A204.1 (cell line): ENCODE data around the gene RPL34.
A peak's percentile ranks its signal among the peaks of the same experiment; 100 is the strongest.
"Not testable (repeated sequence)": the region's sequence is repeated elsewhere in the genome, so short reads cannot be mapped to it uniquely, and the experiment has no call there.

Experiments
- FAIRE-seq: peaks from 2 replicates; lab custom pipeline; 2012; peaks lifted over from hg19 to GRCh38; lab: Jason Lieb, UNC

The RPL34 gene

GRCh38 chr4:108620101-108620932 lies at the start of gene RPL34:
Gene RPL34 (plus strand): TSS chr4:108620576. CDS start chr4:108621960, 1,384 bp downstream.
- peak; percentile 98 for FAIRE-seq

- no peak for FAIRE-seq
Observed at GRCh38 chr4:108570993-108571569, 49.3 kb upstream of the RPL34 start.

GRCh38 chr4:108574402-108574801 lies 46.0 kb upstream of the RPL34 start:
- FAIRE-seq, result no peak

GRCh38 chr4:108581083-108581482 lies 39.3 kb upstream of the RPL34 start:
- no peak for FAIRE-seq

GRCh38 chr4:108586778-108587177 lies 33.6 kb upstream of the RPL34 start:
- no peak for FAIRE-seq

- no peak for FAIRE-seq
Observed at GRCh38 chr4:108588878-108589277, 31.5 kb upstream of the RPL34 start.

GRCh38 chr4:108589961-108590360 lies 30.4 kb upstream of the RPL34 start:
- no peak for FAIRE-seq

- no peak for FAIRE-seq
Observed at GRCh38 chr4:108590776-108591175, 29.6 kb upstream of the RPL34 start.

GRCh38 chr4:108592674-108592986 lies 27.7 kb upstream of the RPL34 start:
- no peak for FAIRE-seq

GRCh38 chr4:108594296-108594695 lies 26.1 kb upstream of the RPL34 start:
- FAIRE-seq, result not testable (repeated sequence)

GRCh38 chr4:108596344-108596743 lies 24.0 kb upstream of the RPL34 start:
- FAIRE-seq, result no peak

- no peak for FAIRE-seq
Observed at GRCh38 chr4:108601106-108601505, 19.3 kb upstream of the RPL34 start.

GRCh38 chr4:108601532-108601931 lies 18.8 kb upstream of the RPL34 start:
- FAIRE-seq, result no peak

GRCh38 chr4:108602163-108602562 lies 18.2 kb upstream of the RPL34 start:
- FAIRE-seq, result no peak

- no peak for FAIRE-seq
Observed at GRCh38 chr4:108607079-108607815, 13.1 kb upstream of the RPL34 start.

GRCh38 chr4:108611365-108611764 lies 9.0 kb upstream of the RPL34 start:
- FAIRE-seq, result no peak

GRCh38 chr4:108612365-108612764 lies 8.0 kb upstream of the RPL34 start:
- no peak for FAIRE-seq

- FAIRE-seq, result no peak
Observed at GRCh38 chr4:108619372-108620100, 840 bp upstream of the RPL34 start.

GRCh38 chr4:108620933-108621905 lies 843 bp downstream of the RPL34 start:
- FAIRE-seq, result no peak

GRCh38 chr4:108622022-108622421 lies 1.6 kb downstream of the RPL34 start:
- no peak for FAIRE-seq

GRCh38 chr4:108622828-108623227 lies 2.5 kb downstream of the RPL34 start:
- no peak for FAIRE-seq
